MM.1S (cell line): ENCODE data around the gene PTPRN2.

Experiments
- EZH2 ChIP-seq: fragments of 300-600 bp; sonication (generic); optimal IDR thresholded peaks from 2 replicates; pipeline ENCODE3; 2017; ENCODE audit warnings: low read depth, mild to moderate bottlenecking, antibody characterized with exemption, low read length, mixed read lengths
- TF ChIP-seq, protein P1 (sequence below): fragments of 300-600 bp; sonication (generic); IDR thresholded peaks from 2 replicates; pipeline ENCODE4 v1.5.1; 2016; ENCODE audit warnings: antibody characterized with exemption, low read length, mixed read lengths

DNA sequence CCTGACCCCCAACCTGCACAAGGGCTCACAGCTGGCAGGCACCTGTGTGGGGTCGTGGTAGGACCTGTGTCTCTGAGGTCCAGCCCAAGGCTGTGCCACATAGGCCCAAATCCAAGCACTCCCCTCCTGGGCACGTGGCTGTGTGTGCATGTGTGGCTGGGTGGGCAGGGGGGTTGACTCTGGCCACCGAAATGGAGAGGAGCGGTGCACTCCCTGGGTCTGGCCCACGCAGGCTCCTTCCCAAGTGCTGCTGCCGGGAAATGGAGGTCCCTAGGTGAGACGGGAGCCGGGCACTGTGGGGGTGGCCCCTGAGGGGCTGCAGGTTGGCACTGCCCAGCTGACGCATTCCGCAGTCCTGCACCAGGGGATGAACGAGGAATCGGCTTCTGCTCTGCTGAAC, 722.7 kb downstream of the PTPRN2 start:
- TF ChIP-seq, protein P1, sequence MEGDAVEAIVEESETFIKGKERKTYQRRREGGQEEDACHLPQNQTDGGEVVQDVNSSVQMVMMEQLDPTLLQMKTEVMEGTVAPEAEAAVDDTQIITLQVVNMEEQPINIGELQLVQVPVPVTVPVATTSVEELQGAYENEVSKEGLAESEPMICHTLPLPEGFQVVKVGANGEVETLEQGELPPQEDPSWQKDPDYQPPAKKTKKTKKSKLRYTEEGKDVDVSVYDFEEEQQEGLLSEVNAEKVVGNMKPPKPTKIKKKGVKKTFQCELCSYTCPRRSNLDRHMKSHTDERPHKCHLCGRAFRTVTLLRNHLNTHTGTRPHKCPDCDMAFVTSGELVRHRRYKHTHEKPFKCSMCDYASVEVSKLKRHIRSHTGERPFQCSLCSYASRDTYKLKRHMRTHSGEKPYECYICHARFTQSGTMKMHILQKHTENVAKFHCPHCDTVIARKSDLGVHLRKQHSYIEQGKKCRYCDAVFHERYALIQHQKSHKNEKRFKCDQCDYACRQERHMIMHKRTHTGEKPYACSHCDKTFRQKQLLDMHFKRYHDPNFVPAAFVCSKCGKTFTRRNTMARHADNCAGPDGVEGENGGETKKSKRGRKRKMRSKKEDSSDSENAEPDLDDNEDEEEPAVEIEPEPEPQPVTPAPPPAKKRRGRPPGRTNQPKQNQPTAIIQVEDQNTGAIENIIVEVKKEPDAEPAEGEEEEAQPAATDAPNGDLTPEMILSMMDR, result no peak
- TF ChIP-seq EZH2, result no peak
